Tibial nerve (tissue), 3 donors: ENCODE data around the gene ZMYND8.

Experiments
- POLR2A ChIP-seq, 2 donors: fragments of 450-650 bp; IDR thresholded peaks; one replicate each; pipeline ENCODE4 v1.6.1; 2017; ENCODE audit warnings: antibody characterized with exemption in 2 of 2, mild to moderate bottlenecking in 2 of 2, moderate library complexity in 2 of 2
- TF ChIP-seq, protein P1 (sequence below), 5 experiments: fragments of 200-600 bp in 3 of 5; fragments of 450-650 bp in 2 of 5; sonication (generic) in 3 of 5; IDR thresholded peaks; one replicate each; pipeline ENCODE4 v1.5.1; 2016 to 2019; ENCODE audit warnings: antibody characterized with exemption in 5 of 5, mild to moderate bottlenecking in 3 of 5, moderate library complexity in 2 of 5

DNA sequence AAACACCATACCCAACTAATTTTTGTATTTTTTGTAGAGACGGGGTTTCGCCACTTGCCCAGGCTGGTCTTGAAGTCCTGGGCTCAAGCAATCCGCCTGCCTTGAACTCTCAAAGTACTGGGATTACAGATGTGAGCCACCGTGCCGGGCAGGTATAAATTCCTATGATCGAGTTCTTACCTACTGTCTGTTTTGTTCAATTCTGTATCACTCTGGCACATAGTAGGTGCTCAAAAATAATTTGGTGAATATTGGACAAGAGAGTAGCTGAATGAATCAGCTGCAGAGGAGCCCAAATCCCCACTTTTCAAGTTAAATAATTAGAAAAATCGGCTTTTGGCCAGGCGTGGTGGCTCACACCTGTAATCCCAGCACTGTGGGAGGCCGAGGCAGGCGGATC lies 13.7 kb upstream of the ZMYND8 start:
- TF ChIP-seq, protein P1, sequence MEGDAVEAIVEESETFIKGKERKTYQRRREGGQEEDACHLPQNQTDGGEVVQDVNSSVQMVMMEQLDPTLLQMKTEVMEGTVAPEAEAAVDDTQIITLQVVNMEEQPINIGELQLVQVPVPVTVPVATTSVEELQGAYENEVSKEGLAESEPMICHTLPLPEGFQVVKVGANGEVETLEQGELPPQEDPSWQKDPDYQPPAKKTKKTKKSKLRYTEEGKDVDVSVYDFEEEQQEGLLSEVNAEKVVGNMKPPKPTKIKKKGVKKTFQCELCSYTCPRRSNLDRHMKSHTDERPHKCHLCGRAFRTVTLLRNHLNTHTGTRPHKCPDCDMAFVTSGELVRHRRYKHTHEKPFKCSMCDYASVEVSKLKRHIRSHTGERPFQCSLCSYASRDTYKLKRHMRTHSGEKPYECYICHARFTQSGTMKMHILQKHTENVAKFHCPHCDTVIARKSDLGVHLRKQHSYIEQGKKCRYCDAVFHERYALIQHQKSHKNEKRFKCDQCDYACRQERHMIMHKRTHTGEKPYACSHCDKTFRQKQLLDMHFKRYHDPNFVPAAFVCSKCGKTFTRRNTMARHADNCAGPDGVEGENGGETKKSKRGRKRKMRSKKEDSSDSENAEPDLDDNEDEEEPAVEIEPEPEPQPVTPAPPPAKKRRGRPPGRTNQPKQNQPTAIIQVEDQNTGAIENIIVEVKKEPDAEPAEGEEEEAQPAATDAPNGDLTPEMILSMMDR (IDR thresholded peaks at IDR 0.05), result no peak
- no peak for TF ChIP-seq POLR2A (IDR thresholded peaks at IDR 0.05)
